KMS-11 (cell line): ENCODE measurements around the gene EPHB1.

Experiments
- H2AFZ ChIP-seq: fragments of 200-600 bp; sonication (generic); 2 replicates; pipeline ENCODE4 v1.6.1; 2016; ENCODE audit warnings: antibody characterized with exemption, mixed run types, low read depth
- H3K27ac ChIP-seq: fragments of 200-600 bp; sonication (generic); 2 replicates; pipeline ENCODE4 v1.6.1; 2016; ENCODE audit warnings: mild to moderate bottlenecking, mixed run types
- H3K27me3 ChIP-seq: fragments of 200-600 bp; sonication (generic); 2 replicates; pipeline ENCODE4 v1.6.1; 2017; ENCODE audit warnings: mild to moderate bottlenecking, low read depth, mixed run types, moderate library complexity; ENCODE audit not compliant: insufficient read depth
- H3K36me3 ChIP-seq: fragments of 200-600 bp; sonication (generic); 2 replicates; pipeline ENCODE4 v1.6.1; 2017; ENCODE audit warnings: mild to moderate bottlenecking, mixed run types; ENCODE audit not compliant: insufficient read depth
- H3K4me1 ChIP-seq: fragments of 200-600 bp; sonication (generic); 2 replicates; pipeline ENCODE4 v1.6.1; 2016; ENCODE audit warnings: mild to moderate bottlenecking, low read depth, mixed run types; ENCODE audit not compliant: poor library complexity, severe bottlenecking
- H3K4me2 ChIP-seq: fragments of 200-600 bp; sonication (generic); 2 replicates; pipeline ENCODE4 v1.7.0; 2016; ENCODE audit warnings: mild to moderate bottlenecking, mixed run types
- H3K4me3 ChIP-seq: fragments of 200-600 bp; sonication (generic); IDR thresholded peaks from 2 replicates; pipeline ENCODE4 v1.6.1; 2017; ENCODE audit warnings: low read depth, low read length, mixed read lengths; ENCODE audit not compliant: insufficient read depth
- H3K79me2 ChIP-seq: fragments of 200-600 bp; sonication (generic); 2 replicates; pipeline ENCODE4 v1.6.1; 2016; ENCODE audit warnings: low read depth, mixed run types; ENCODE audit not compliant: insufficient read depth
- H3K9ac ChIP-seq: fragments of 200-600 bp; sonication (generic); 2 replicates; pipeline ENCODE4 v1.6.1; 2016; ENCODE audit warnings: mild to moderate bottlenecking, mixed run types
- H4K20me1 ChIP-seq: fragments of 200-600 bp; sonication (generic); 2 replicates; pipeline ENCODE4 v1.6.1; 2016; ENCODE audit warnings: mild to moderate bottlenecking, mixed run types; ENCODE audit not compliant: insufficient read depth
- CTCF ChIP-seq: fragments of 200-600 bp; sonication (generic); conservative IDR thresholded peaks from 2 replicates; pipeline ENCODE4 v1.6.1; 2017; ENCODE audit warnings: low read depth, mild to moderate bottlenecking, antibody characterized with exemption, low read length, moderate library complexity, mixed read lengths

Gene EPHB1

GRCh38 chr3:134941820-134942219 lies 146.8 kb downstream of the EPHB1 start:
- Histone ChIP-seq H2AFZ (no peak overlapping the region), H4K20me1 (no peaks in the 10 kb centered on the region), H3K27me3 (no peaks in the 10 kb centered on the region), H3K27ac (no peak overlapping the region), H3K9ac (no peak overlapping the region), H3K4me1 (no peaks in the 10 kb centered on the region), H3K79me2 (no peaks in the 10 kb centered on the region), H3K4me2 (no peak overlapping the region), H3K4me3 (no peak overlapping the region), H3K36me3 (no peaks in the 10 kb centered on the region)
- no peak for TF ChIP-seq CTCF

GRCh38 chr3:134944429-134944828 lies 149.4 kb downstream of the EPHB1 start:
- TF ChIP-seq CTCF = no peak
- Histone ChIP-seq H4K20me1 (no peaks in the 10 kb centered on the region), H3K79me2 (no peaks in the 10 kb centered on the region), H3K27ac (no peak overlapping the region), H2AFZ (no peak overlapping the region), H3K36me3 (no peaks in the 10 kb centered on the region), H3K4me2 (no peak overlapping the region), H3K27me3 (no peaks in the 10 kb centered on the region), H3K4me3 (no peak overlapping the region), H3K9ac (no peak overlapping the region), H3K4me1 (no peaks in the 10 kb centered on the region)

- Histone ChIP-seq H4K20me1 (no peaks in the 10 kb centered on the region), H3K4me2 (no peak overlapping the region), H3K9ac (no peak overlapping the region), H2AFZ (no peak overlapping the region), H3K4me3 (no peak overlapping the region), H3K36me3 (no peaks in the 10 kb centered on the region), H3K27me3 (no peaks in the 10 kb centered on the region), H3K4me1 (no peaks in the 10 kb centered on the region), H3K27ac (no peak overlapping the region), H3K79me2 (no peaks in the 10 kb centered on the region)
- no peak for TF ChIP-seq CTCF
Observed at GRCh38 chr3:134949150-134949549, 154.1 kb downstream of the EPHB1 start.

GRCh38 chr3:134952371-134952770 lies 157.3 kb downstream of the EPHB1 start:
- Histone ChIP-seq H3K36me3 (no peaks in the 10 kb centered on the region), H3K27me3 (no peaks in the 10 kb centered on the region), H3K9ac (no peak overlapping the region), H3K79me2 (no peaks in the 10 kb centered on the region), H3K4me1 (no peaks in the 10 kb centered on the region), H3K4me3 (no peak overlapping the region), H4K20me1 (no peaks in the 10 kb centered on the region), H3K27ac (no peak overlapping the region), H2AFZ (no peak overlapping the region), H3K4me2 (no peak overlapping the region)
- TF ChIP-seq CTCF = no peak

- Histone ChIP-seq H4K20me1 (no peaks in the 10 kb centered on the region), H3K4me3 (no peak overlapping the region), H3K27ac (no peak overlapping the region), H3K4me1 (no peaks in the 10 kb centered on the region), H3K4me2 (no peak overlapping the region), H3K36me3 (no peaks in the 10 kb centered on the region), H2AFZ (no peak overlapping the region), H3K27me3 (no peaks in the 10 kb centered on the region), H3K79me2 (no peaks in the 10 kb centered on the region), H3K9ac (no peak overlapping the region)
- TF ChIP-seq CTCF = no peak
Observed at GRCh38 chr3:134955874-134956273, 160.8 kb downstream of the EPHB1 start.
